ENCODE measurements around the gene WDR46. TPM values are rescaled to one million over a fixed set of nuclear protein-coding genes. Genes with fewer than 3 reads are reported as not detected.

WDR46 gene
- total and polyA plus RNA-seq, 2 of the 13 experiments (the other 11 are each of a cell fraction or from before 2014, with no cell fraction given) = 47.4 to 105 TPM

- TF ChIP-seq TEF (CRISPR knock-in tag; IDR thresholded peaks at IDR 0.05) = no peak
- peak; percentile 4 for TF ChIP-seq U2AF1 (optimal IDR thresholded peaks at IDR 0.05; ENCODE audit: low read depth, low read length)
- TF ChIP-seq THAP7 (CRISPR knock-in tag; IDR thresholded peaks at IDR 0.05) = peak; percentile 62; the same call in 1 of the 2 replicates
- no peak for TF ChIP-seq TMF1 (CRISPR knock-in tag; IDR thresholded peaks at IDR 0.05; ENCODE audit: low read depth)
- no peak for TF ChIP-seq KAT7 (CRISPR knock-in tag; IDR thresholded peaks at IDR 0.05; ENCODE audit: borderline replicate concordance)
- peak; percentile 97 for TF ChIP-seq HOXA3 (CRISPR knock-in tag; IDR thresholded peaks at IDR 0.05)
- 0 out of 2 replicates have a peak, but pooled peaks have one; percentile 50 for TF ChIP-seq ATF5 (CRISPR knock-in tag; IDR thresholded peaks at IDR 0.05; ENCODE audit: low read depth)
- TF ChIP-seq RARG (CRISPR knock-in tag; IDR thresholded peaks at IDR 0.05; ENCODE audit: low read depth) = no peak
- TF ChIP-seq ELF1 (CRISPR knock-in tag; IDR thresholded peaks at IDR 0.05) = peak; percentile 98
- TF ChIP-seq ZNF670 (CRISPR knock-in tag; IDR thresholded peaks at IDR 0.05; ENCODE audit: borderline replicate concordance) = no peak
- TF ChIP-seq KDM3A (CRISPR knock-in tag; IDR thresholded peaks at IDR 0.05; ENCODE audit: low read depth) = no peak
- peak; percentile 39 for TF ChIP-seq TBL1XR1 (IDR thresholded peaks at IDR 0.05; ENCODE audit: borderline replicate concordance, low read length, partially characterized antibody)
- TF ChIP-seq ZNF407 (CRISPR knock-in tag; IDR thresholded peaks at IDR 0.05; ENCODE audit: not compliant biosample characterization) = no peak
- TF ChIP-seq ISX (CRISPR knock-in tag; conservative IDR thresholded peaks at IDR 0.05) = no peak
- no peak for TF ChIP-seq DNMT1 (CRISPR knock-in tag; IDR thresholded peaks at IDR 0.05)
- TF ChIP-seq KLF15 (CRISPR knock-in tag; IDR thresholded peaks at IDR 0.05; ENCODE audit: borderline replicate concordance) = no peak
- no peak for TF ChIP-seq ZNF205 (CRISPR knock-in tag; IDR thresholded peaks at IDR 0.05)
Observed at GRCh38 chr6:33288921-33289783, at the start of gene WDR46, which contains the start of gene PFDN6 (continued).
